Activated CD8-positive, alpha-beta memory T cell treated with anti-CD3 and anti-CD28 coated beads, Interleukin-2, amount 50 U/mL, for 24 hours (primary cell): ENCODE measurements around the gene HDAC4.
A peak's percentile ranks its signal among the peaks of the same experiment; 100 is the strongest.

Experiments used
- DNase-seq: peaks from one replicate; pipeline ENCODE4 v3.0.0-alpha.2; 2020; ENCODE audit errors: extremely low read depth

Gene HDAC4

GRCh38 chr2:239267288-239267951 lies 133.4 kb downstream of the HDAC4 start:
- peak; percentile 88 for DNase-seq

- no peak for DNase-seq
Observed at GRCh38 chr2:239266779-239267287, 134.0 kb downstream of the HDAC4 start.

GRCh38 chr2:239266434-239266766 lies 134.4 kb downstream of the HDAC4 start:
- no peak for DNase-seq

GRCh38 chr2:239265681-239266433 lies 135.0 kb downstream of the HDAC4 start:
- no peak for DNase-seq

- peak; percentile 37 for DNase-seq
Observed at GRCh38 chr2:239264838-239265651, 135.8 kb downstream of the HDAC4 start.

GRCh38 chr2:239264492-239264837 lies 136.4 kb downstream of the HDAC4 start:
- no peak for DNase-seq

- no peak for DNase-seq
Observed at GRCh38 chr2:239263669-239264491, 136.9 kb downstream of the HDAC4 start.

- DNase-seq: no peak
Observed at GRCh38 chr2:239263231-239263630, 137.6 kb downstream of the HDAC4 start.

GRCh38 chr2:239262484-239263230 lies 138.2 kb downstream of the HDAC4 start:
- no peak for DNase-seq

- no peak for DNase-seq
Observed at GRCh38 chr2:239261796-239262483, 138.9 kb downstream of the HDAC4 start.

GRCh38 chr2:239261356-239261755 lies 139.5 kb downstream of the HDAC4 start:
- DNase-seq: no peak

GRCh38 chr2:239260546-239261327 lies 140.1 kb downstream of the HDAC4 start:
- DNase-seq: no peak

GRCh38 chr2:239259603-239260298 lies 141.1 kb downstream of the HDAC4 start:
- DNase-seq: no peak

- DNase-seq: no peak
Observed at GRCh38 chr2:239259173-239259572, 141.6 kb downstream of the HDAC4 start.

- no peak for DNase-seq
Observed at GRCh38 chr2:239258248-239258647, 142.6 kb downstream of the HDAC4 start.

- DNase-seq: no peak
Observed at GRCh38 chr2:239257511-239257937, 143.3 kb downstream of the HDAC4 start.

GRCh38 chr2:239256350-239256743 lies 144.5 kb downstream of the HDAC4 start:
- no peak for DNase-seq

GRCh38 chr2:239255628-239256349 lies 145.0 kb downstream of the HDAC4 start:
- no peak for DNase-seq
